BJ (cell line): ENCODE measurements around the gene MED4. TPM values are rescaled to one million over a fixed set of nuclear protein-coding genes. Genes with fewer than 3 reads are reported as not detected.

Experiments used
- CTCF ChIA-PET: fragments of 350-600 bp; formaldehyde crosslinking; extraction: SDS; loops from one replicate; lab custom pipeline; 2021; ENCODE audit warnings: antibody characterized with exemption, inconsistent platforms; lab: Yijun Ruan, JAX
- POLR2A ChIA-PET: fragments of 300-600 bp; sonication (Branson Sonifier 250); formaldehyde crosslinking; extraction: SDS; loops from one replicate; lab custom pipeline; 2021; ENCODE audit warnings: antibody characterized with exemption; lab: Charles Lee
- DNase-seq: peaks from one replicate; pipeline ENCODE4 v3.0.0-alpha.2; 2011; ENCODE audit warnings: low read depth
- H3K27me3 ChIP-seq: 2 replicates; pipeline ENCODE4 v1.6.0; 2011; ENCODE audit warnings: low read length; ENCODE audit not compliant: control insufficient read depth, insufficient read depth
- H3K36me3 ChIP-seq: 2 replicates; pipeline ENCODE4 v1.5.1; 2011; ENCODE audit warnings: low read length; ENCODE audit not compliant: control insufficient read depth, insufficient read depth
- H3K4me3 ChIP-seq: 2 replicates; pipeline ENCODE4 v1.5.1; 2011; ENCODE audit warnings: low read depth, mild to moderate bottlenecking, control low read depth, low read length
- CTCF ChIP-seq: IDR thresholded peaks from 2 replicates; pipeline ENCODE4 v1.5.1; 2011; ENCODE audit warnings: low read depth, mild to moderate bottlenecking, control low read depth, inconsistent platforms, low read length, moderate library complexity; ENCODE audit not compliant: insufficient read depth
- polyA plus RNA-seq: library from polyadenylated mRNA; depleted of rRNA; stranded (reverse); fragments of >200 nt; gene quantifications from 2 replicates; pipeline ENCODE4 v1.2.3, GENCODE V29; 2011

MED4 gene
- polyA plus RNA-seq, 1 experiment: 30.1 TPM

GRCh38 chr13:48074006-48074405 is 20.9 kb downstream of the MED4 start:
- no peak overlapping the region for H3K4me3 ChIP-seq
- CTCF ChIA-PET: no interaction called here
- H3K27me3 ChIP-seq: no peaks in the 10 kb centered on the region
- DNase-seq: no peak
- POLR2A ChIA-PET: no interaction called here
- TF ChIP-seq CTCF: no peak
- peaks cover 16% of the 10 kb centered on the region for H3K36me3 ChIP-seq

DNA sequence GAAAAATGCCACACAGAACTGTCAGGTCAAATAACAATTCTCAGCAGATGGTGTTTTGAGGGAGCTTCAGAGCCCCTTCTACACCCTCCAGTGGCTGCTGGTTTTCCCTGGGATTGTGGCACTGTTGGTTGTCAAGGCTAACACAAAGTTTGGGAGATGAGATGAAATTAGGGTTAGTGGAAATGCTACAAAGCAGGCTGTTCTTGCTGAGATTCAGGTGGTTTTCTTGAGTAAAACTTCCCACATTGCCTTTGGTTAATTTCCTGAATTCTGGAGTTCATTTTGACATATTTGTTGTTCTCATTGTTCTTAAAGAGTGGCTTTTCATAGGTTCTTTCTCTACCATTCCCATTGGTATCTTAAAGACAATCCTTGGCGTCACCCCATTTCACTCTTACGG is 22.1 kb downstream of the MED4 start:
- no peak for TF ChIP-seq CTCF
- ChIA-PET POLR2A (no interaction called here), CTCF (no interaction called here)
- DNase-seq: no peak
- no peaks in the 10 kb centered on the region for H3K27me3 ChIP-seq
- H3K36me3 ChIP-seq: peaks cover 11% of the 10 kb centered on the region
- H3K4me3 ChIP-seq: no peak overlapping the region

- DNase-seq: no peak
- Histone ChIP-seq H3K27me3 (no peaks in the 10 kb centered on the region), H3K36me3 (peaks cover 12% of the 10 kb centered on the region), H3K4me3 (no peak overlapping the region)
- ChIA-PET POLR2A (no interaction called here), CTCF (no interaction called here)
- TF ChIP-seq CTCF: no peak
Measured at GRCh38 chr13:48072304-48072703, 22.6 kb downstream of the MED4 start.

DNA sequence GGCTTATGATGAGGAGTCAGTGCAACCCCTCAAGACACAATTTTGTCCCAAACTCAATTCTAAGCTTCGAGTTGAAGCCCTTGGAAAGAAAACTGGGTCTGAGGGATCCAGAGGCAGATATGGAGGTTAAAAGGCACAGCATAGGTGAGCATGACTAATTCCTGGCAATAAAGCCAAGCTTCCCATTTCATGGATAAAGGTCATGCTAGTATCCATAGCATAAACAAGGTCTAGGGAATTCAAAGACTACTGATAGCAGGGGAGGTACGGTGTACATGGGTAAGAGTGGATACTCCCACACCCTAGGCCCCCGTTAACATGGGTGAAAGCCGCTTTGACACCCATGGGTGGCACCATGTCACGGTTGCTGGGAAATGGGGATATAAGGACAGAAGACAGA is 24.0 kb downstream of the MED4 start:
- ChIA-PET CTCF (no interaction called here), POLR2A (no interaction called here)
- TF ChIP-seq CTCF: no peak
- H3K27me3 ChIP-seq: no peaks in the 10 kb centered on the region
- peaks cover 11% of the 10 kb centered on the region for H3K36me3 ChIP-seq
- DNase-seq: no peak
- H3K4me3 ChIP-seq: no peak overlapping the region

DNA sequence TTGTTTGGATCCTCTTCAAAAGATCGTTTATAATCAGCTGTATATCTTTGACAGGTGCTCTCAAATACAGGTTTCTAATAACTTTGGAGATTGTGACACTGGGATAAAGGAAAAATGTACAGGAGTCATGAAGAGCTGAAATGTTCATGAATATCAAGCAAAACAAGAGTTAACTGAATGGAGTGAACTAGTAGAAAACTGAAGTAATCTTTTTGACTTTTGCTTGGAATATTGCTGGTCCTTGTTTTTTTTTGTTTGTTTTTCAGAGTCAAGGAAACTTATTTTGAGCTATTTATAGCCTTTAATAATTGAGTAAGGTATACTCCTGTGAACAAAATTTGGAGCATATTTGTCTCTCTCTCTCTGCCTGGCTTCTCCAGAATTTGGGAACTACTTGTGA is 25.3 kb downstream of the MED4 start:
- Histone ChIP-seq H3K36me3 (peaks cover 11% of the 10 kb centered on the region), H3K27me3 (no peaks in the 10 kb centered on the region), H3K4me3 (no peak overlapping the region)
- no peak for TF ChIP-seq CTCF
- no peak for DNase-seq
- POLR2A ChIA-PET: no interaction called here
- CTCF ChIA-PET: no interaction called here
